ENCODE measurements around the gene IGLL5.

IGLL5 gene

DNA sequence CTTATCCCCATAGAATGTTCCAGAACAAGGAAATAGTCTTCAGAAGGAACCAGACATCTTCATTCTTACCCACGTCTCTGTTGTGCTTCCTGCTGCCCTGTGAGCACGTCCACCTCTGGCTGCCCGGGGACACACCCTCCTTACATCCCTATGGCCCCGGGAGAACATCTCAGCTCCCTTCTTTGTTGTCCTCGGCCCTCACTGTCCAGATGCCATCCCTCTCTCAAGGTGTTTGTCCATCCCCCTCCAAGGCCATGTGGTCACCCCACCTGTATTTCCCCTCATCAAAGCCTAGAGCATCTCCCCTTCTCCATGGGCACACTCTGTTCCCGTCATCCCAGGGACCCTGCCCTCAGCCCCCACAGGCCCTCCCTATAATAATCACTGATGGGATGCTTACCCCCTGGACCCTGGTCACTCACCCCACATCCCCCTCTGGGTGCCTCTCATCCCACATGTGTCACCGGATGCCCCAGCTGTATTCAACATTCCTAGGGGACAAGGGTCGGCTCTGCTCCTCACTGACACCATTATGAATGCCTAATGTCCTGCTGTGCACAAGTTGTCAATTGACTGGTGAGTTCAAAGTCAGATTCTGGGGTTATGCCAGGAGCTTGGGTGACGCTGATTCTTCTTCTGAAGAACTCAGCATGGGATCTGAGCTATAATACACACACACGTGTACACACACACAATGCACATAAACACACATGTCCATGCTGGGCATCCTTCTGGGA, 28.8 kb downstream of the IGLL5 start:
- peaks cover 13% of the 10 kb centered on the region for H3K9me3 ChIP-seq (ENCODE audit: severe bottlenecking)
- H3K27ac ChIP-seq (ENCODE audit: poor library complexity, severe bottlenecking) = no peak overlapping the region
- ATAC-seq (ENCODE audit: low read depth) (no peak), DNase-seq (ENCODE audit: low spot score) (no peak)
- H3K4me3 ChIP-seq (ENCODE audit: severe bottlenecking) = no peak overlapping the region
- H3K36me3 ChIP-seq (ENCODE audit: low read depth) = no peaks in the 10 kb centered on the region
- H3K4me1 ChIP-seq (ENCODE audit: insufficient read depth, poor library complexity, severe bottlenecking) = no peaks in the 10 kb centered on the region
- H3K27me3 ChIP-seq (ENCODE audit: insufficient read depth, poor library complexity, severe bottlenecking) = peaks cover 2% of the 10 kb centered on the region
- TF ChIP-seq, protein P1, sequence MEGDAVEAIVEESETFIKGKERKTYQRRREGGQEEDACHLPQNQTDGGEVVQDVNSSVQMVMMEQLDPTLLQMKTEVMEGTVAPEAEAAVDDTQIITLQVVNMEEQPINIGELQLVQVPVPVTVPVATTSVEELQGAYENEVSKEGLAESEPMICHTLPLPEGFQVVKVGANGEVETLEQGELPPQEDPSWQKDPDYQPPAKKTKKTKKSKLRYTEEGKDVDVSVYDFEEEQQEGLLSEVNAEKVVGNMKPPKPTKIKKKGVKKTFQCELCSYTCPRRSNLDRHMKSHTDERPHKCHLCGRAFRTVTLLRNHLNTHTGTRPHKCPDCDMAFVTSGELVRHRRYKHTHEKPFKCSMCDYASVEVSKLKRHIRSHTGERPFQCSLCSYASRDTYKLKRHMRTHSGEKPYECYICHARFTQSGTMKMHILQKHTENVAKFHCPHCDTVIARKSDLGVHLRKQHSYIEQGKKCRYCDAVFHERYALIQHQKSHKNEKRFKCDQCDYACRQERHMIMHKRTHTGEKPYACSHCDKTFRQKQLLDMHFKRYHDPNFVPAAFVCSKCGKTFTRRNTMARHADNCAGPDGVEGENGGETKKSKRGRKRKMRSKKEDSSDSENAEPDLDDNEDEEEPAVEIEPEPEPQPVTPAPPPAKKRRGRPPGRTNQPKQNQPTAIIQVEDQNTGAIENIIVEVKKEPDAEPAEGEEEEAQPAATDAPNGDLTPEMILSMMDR (IDR thresholded peaks at IDR 0.05; ENCODE audit: poor library complexity, severe bottlenecking) = no peak

DNA sequence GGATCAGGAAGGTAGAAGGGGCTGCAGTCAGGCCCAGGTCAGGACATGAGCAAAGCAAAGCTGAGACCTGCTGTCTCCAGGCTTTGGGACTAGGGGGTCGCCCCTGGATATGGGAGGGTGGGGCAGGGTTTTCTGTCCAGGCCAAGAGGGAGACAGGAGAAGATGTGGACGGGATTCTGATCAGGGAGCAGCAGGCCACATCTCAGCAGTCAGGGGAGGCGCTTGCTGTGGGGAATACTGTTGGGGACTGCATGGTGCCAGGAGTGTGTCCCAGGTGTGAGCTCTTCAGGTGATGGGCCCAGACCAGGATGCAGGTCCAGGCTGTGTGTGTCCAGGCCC, 29.3 kb downstream of the IGLL5 start:
- peaks cover 13% of the 10 kb centered on the region for H3K9me3 ChIP-seq (ENCODE audit: severe bottlenecking)
- no peak overlapping the region for H3K4me3 ChIP-seq (ENCODE audit: severe bottlenecking)
- H3K27ac ChIP-seq (ENCODE audit: poor library complexity, severe bottlenecking) = no peak overlapping the region
- TF ChIP-seq, protein P1 (IDR thresholded peaks at IDR 0.05; ENCODE audit: poor library complexity, severe bottlenecking) = no peak
- DNase-seq (ENCODE audit: low spot score) (no peak), ATAC-seq (ENCODE audit: low read depth) (no peak)
- peaks cover 2% of the 10 kb centered on the region for H3K27me3 ChIP-seq (ENCODE audit: insufficient read depth, poor library complexity, severe bottlenecking)
- no peaks in the 10 kb centered on the region for H3K36me3 ChIP-seq (ENCODE audit: low read depth)
- no peaks in the 10 kb centered on the region for H3K4me1 ChIP-seq (ENCODE audit: insufficient read depth, poor library complexity, severe bottlenecking)

DNA sequence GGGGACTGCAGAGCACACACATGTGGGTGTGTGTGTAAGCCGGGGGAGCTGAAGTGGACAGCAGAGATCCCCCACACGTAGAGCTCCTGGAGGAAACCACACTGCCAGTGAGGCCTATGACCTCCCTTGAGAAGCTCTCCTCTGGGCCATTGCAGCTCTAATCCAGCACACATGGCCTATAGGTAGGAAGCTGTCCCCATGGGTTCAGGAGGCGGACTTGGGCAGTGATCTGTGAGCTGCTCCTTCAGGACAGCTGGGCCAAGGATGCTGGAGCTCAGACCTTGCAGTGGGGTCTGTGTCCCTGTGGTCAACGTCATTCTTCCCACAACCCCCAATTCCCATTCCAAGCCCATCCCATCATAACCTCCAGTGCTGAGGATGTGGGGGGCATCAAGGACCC, 29.8 kb downstream of the IGLL5 start:
- H3K27me3 ChIP-seq (ENCODE audit: insufficient read depth, poor library complexity, severe bottlenecking) = peaks cover 2% of the 10 kb centered on the region
- no peak for ATAC-seq (ENCODE audit: low read depth)

DNA sequence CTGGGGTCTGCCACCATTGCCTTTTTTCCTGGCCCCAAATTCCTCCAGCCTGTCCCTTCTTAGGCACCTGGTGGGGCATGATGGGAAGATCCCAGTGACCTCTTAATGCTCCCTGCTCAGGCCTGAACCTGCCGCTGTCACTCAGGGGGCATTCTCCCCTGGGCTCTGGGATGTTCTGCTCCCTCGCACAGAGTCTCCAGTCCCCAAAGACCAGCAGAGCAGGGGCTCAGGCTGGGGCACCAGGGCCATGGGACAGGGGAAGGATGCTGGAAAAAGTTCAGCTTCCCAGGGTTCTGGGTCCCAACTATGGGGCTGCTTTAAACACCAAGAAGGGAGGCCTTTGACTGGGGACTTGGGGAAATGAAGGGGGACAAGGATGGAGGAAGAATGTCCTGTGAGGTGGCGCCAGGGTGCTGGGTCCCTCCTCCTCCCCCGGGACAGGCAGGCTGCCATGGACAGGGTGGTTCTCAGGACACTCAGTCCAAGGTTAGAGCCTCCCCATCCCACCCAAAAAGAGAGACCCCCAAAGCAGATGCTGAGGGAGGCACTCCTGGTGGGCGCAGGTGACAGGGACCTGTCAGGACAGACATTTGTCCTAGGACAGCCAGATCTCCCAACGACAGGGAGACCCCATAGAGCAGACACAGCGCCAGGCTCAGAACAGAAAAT, 30.8 kb downstream of the IGLL5 start:
- H3K27me3 ChIP-seq (ENCODE audit: insufficient read depth, poor library complexity, severe bottlenecking) = no peaks in the 10 kb centered on the region
- TF ChIP-seq, protein P1 (IDR thresholded peaks at IDR 0.05; ENCODE audit: poor library complexity, severe bottlenecking) = no peak
- H3K9me3 ChIP-seq (ENCODE audit: severe bottlenecking) = peaks cover 12% of the 10 kb centered on the region
- ATAC-seq (ENCODE audit: low read depth) (no peak), DNase-seq (ENCODE audit: low spot score) (no peak)
- H3K27ac ChIP-seq (ENCODE audit: poor library complexity, severe bottlenecking) = no peak overlapping the region
- H3K4me1 ChIP-seq (ENCODE audit: insufficient read depth, poor library complexity, severe bottlenecking) = no peaks in the 10 kb centered on the region
- H3K4me3 ChIP-seq (ENCODE audit: severe bottlenecking) = no peak overlapping the region
- no peaks in the 10 kb centered on the region for H3K36me3 ChIP-seq (ENCODE audit: low read depth)

More for the DNA sequence above, 29.8 kb downstream of the IGLL5 start:
- no peaks in the 10 kb centered on the region for H3K4me1 ChIP-seq (ENCODE audit: insufficient read depth, poor library complexity, severe bottlenecking)
- H3K9me3 ChIP-seq (ENCODE audit: severe bottlenecking) = peaks cover 13% of the 10 kb centered on the region
- TF ChIP-seq, protein P1 (IDR thresholded peaks at IDR 0.05; ENCODE audit: poor library complexity, severe bottlenecking) = no peak
- H3K27ac ChIP-seq (ENCODE audit: poor library complexity, severe bottlenecking) = no peak overlapping the region
- H3K4me3 ChIP-seq (ENCODE audit: severe bottlenecking) = no peak overlapping the region
- no peaks in the 10 kb centered on the region for H3K36me3 ChIP-seq (ENCODE audit: low read depth)
- DNase-seq (ENCODE audit: low spot score) = no peak

DNA sequence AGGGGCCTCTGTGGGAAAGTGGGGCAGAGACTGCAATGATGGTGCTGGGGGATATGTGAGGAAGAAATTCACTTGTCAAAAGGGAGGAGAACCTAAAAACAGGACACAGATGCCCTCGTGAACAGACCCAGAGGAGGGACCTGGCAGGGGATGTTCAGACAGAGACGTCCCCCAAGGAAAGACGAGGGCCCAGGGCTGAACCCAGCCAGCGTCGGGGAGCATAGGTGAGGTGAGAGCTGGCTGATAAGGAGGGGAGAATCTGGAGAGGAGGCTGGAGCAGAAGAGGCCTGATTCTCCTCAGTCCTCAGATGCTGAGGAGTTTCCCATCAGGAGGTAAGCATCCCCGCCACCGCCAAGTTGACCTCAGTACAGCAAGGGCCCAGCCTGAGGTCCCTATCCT, 31.4 kb downstream of the IGLL5 start:
- Histone ChIP-seq H3K27ac (ENCODE audit: poor library complexity, severe bottlenecking) (no peak overlapping the region), H3K36me3 (ENCODE audit: low read depth) (no peaks in the 10 kb centered on the region), H3K4me1 (ENCODE audit: insufficient read depth, poor library complexity, severe bottlenecking) (no peaks in the 10 kb centered on the region), H3K4me3 (ENCODE audit: severe bottlenecking) (no peak overlapping the region), H3K9me3 (ENCODE audit: severe bottlenecking) (peaks cover 16% of the 10 kb centered on the region), H3K27me3 (ENCODE audit: insufficient read depth, poor library complexity, severe bottlenecking) (no peaks in the 10 kb centered on the region)
- ATAC-seq (ENCODE audit: low read depth) (no peak), DNase-seq (ENCODE audit: low spot score) (no peak)
- TF ChIP-seq, protein P1 (IDR thresholded peaks at IDR 0.05; ENCODE audit: poor library complexity, severe bottlenecking) = no peak

Measured in RWPE2 (cell line).